Measurements from ENCODE around the gene F12. TPM values are rescaled to one million over a fixed set of nuclear protein-coding genes. Genes with fewer than 3 reads are reported as not detected.
"Not testable (repeated sequence)": the region's sequence is repeated elsewhere in the genome, so short reads cannot be mapped to it uniquely, and the experiment has no call there.

Gene F12
- total RNA-seq, 2 donors from 2014 or later, result 0.27 to 0.39 TPM

- ATAC-seq, result peak; percentile 97
- intact Hi-C loops (cut with DNase I), result no loop called here
- DNase-seq, result peak; percentile 100
Measured at GRCh38 chr5:177425801-177426565, 16.6 kb upstream of the F12 start.

DNA sequence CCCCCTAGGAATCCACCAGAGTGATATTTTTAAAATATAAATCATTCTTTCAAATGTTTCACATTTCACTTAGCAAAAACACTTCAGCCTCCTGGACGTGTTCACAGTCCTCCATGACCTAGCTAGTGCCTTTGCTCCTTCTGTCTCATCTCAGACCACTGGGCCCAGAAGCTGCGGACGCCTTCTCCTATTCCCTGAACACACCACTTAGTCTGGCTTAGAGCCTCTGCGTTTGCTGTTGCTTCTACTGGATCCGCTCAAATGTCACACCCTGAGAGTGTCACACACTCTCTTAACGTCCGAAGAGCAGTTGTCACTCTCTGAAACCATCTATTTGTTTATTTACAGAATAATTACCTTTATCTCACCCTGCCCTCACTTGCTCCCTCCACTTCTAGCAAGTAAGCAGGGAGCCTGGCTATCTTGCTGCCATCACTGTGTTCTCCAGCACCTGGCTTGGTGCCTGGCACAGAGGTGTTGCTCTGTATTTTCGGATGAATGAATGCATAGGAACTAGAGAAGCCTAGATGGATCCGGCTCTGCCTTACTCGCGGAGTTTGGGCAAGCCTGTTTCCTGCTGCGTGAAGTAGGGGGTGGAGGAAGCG, 15.9 kb upstream of the F12 start:
- DNase-seq (no peak), ATAC-seq (no peak)
- intact Hi-C loops (cut with DNase I), result no loop called here

DNA sequence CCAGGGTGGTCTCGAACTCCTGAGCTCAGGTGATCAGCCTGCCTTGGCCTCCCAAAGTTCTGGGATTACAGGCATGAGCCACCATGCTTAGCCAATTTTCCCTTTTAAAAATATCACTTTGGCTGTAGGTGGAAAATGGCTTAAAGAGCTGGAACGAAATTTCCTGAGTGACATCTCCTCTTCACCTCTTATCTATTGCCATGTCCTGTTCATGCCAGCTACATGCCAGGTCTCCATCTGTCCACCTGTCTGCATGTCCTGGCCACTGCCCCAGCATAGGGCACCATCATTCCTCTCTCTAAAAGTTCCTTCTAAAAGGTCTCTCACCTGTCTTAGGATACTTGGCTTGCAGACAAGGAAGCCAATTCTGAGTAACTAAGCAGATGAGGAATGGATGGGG, 14.3 kb upstream of the F12 start:
- ATAC-seq, result no peak
- intact Hi-C loops (cut with DNase I), result no loop called here

DNA sequence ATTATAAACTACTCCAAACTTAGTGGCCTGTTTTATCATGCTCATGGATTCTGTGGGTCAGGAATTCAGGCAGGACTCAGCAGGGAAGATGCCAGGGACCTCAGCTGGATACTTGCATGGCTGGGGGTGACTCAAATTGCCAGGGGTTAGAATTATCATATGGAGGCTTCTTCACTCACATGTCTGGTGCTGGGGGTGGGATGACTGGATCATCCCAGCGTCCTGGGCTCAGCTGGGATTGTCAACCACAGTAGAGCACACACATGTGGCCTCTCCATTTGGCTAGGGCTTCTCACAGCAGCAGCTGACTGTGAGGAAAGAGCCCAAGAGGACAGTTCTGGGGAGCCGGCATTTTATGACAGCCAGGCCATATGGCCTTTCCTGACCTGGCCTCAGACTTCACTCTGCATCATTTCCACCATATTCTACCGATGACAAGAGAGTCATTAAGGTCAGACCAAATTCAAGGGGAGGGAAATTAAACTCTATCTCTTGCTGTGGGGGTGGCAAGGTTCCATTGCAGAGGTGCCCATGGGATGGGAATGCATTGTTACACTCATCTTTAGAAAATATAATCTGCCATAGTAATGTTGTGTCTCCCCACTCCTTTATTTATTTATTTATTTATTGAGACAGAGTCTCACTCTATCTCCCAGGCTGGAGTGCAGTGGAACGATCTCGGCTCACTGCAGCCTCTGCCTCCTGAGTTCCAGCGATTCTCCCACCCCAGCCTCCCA, 11.9 kb upstream of the F12 start:
- ATAC-seq (no peak), DNase-seq (no peak)
- intact Hi-C loops (cut with DNase I), result no loop called here

More for the DNA sequence above, 14.3 kb upstream of the F12 start:
- no peak for DNase-seq

- ATAC-seq; intact Hi-C loops (cut with DNase I); DNase-seq: not testable (repeated sequence)
Measured at GRCh38 chr5:177420472-177420871, 11.1 kb upstream of the F12 start.

- DNase-seq (no peak), ATAC-seq (no peak)
- intact Hi-C loops (cut with DNase I), result no loop called here
Measured at GRCh38 chr5:177419046-177419445, 9.7 kb upstream of the F12 start.

- ATAC-seq; DNase-seq; intact Hi-C loops (cut with DNase I): not testable (repeated sequence)
Measured at GRCh38 chr5:177417081-177417480, 7.7 kb upstream of the F12 start.

DNA sequence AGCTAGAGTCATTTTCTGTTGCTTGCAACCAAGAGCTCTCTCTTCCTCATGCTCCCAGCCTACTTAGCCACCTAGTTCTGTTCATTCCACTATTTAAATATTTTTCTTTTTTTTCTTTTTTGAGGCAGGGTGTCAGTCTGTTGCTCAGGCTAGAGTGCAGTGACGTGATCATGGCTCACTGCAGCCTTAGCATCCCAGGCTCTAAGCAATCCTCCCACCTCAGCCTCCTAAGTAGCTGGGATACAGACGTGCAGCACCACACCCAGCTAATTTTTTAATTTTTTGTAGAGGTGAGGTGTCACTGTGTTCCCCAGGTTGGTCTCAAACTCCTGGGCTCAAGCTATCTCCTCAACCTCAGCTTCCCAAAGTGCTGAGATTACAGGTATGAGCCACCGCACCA, 5.1 kb upstream of the F12 start:
- intact Hi-C loops (cut with DNase I), result no loop called here
- ATAC-seq, result no peak
- no peak for DNase-seq

DNA sequence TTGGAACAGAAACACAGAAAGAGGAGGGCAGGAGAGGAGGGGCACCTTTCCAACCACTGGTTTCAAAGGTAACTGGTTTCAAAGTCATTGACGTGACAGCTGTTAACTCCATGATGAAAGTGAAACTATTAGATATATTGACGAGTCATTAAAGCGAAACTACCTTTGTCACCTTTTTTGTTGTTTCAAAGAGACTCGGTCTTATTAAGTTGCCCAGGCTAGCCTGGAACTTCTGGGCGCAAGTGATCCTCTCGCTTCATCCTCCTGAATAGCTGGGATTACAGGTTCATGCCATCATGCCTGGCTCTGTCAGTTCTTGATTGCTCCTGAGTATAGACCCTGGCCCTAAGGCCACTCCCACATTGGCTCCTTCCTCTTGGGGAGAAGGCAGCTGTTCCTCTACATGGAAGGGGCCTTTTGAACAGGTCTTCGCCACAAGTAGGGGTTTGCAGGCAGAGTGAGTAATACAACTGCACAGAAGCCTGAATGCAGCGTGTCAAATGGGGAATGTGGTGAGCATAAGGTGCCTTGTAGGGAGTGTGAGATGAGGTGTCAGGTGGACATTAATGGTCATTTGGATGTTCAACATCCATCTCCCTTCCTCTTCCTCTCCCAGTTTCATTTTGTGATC, 3.4 kb upstream of the F12 start:
- intact Hi-C loops (cut with DNase I), result no loop called here
- ATAC-seq (no peak), DNase-seq (no peak)

DNA sequence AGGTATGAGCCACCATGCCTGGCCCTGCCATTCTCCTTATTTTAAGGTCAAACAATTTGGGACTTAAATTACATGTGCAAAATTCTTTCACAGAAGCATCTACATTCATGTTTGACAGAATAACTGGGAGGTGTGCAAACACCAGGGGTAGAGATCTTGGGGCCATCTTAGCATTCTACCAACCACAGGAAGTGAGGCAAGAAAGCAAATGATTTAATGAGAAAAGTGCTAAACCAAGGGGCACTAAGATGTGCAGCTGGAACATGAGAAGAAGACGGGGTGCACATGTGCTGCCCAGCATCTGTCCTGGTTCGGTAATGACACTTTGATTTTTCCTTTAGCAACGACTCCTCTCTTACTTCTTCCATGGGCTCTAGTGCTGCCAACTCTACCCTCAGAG, 1.2 kb upstream of the F12 start:
- intact Hi-C loops (cut with DNase I), result no loop called here
- ATAC-seq (no peak), DNase-seq (no peak)

DNA sequence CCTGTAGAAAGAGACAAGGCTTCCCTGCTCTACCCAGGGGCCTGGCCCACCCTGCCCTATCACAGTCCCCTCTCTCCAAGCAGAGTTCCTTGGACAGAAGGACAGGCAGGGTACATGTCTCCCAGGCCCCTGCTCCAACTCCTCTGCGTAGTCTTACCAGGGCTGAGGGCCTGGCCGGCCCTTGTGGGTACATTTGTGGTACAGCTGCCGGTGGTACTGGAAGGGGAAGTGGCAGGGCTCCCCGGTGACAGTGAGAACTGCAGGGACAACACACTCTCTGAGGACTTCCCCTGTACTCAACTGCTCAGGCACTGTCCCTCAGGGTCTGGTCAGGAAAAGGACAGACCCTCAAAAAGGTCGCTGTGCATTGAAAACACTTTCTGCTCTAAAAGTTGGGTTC, 3.6 kb downstream of the F12 start:
- intact Hi-C loops (cut with DNase I), result loop anchor here in 1 of 2 donors (5.0 kb wide), 1 partner anchor 46 kb away; no protein-coding TSS in a partner anchor
- DNase-seq (no peak), ATAC-seq (no peak)

DNA sequence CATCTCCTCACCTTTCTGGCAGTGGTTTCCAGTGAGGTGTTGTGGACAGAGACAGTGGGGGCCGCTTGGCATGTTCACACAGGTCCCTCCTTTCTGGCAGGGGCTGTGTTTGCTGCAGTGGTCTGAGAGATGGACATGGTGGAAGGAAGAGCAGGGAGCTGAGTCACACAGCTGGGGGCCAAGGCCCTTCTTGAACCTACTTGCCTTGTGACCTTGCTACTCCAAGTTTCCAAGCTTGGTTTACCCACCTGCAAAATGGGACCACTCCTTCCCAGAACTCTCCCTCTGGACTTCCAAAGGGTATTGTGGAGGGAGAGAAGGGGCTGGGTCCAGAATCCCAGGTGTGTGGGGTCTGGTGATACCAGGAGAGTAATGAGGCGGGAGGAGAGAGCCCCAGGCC, 4.1 kb downstream of the F12 start:
- DNase-seq (no peak), ATAC-seq (no peak)
- intact Hi-C loops (cut with DNase I), result loop anchor here in 1 of 2 donors (5.0 kb wide), 1 partner anchor 47 kb away; no protein-coding TSS in a partner anchor

GRCh38 chr5:177404641-177405179, 4.7 kb downstream of the F12 start:
- DNase-seq (no peak), ATAC-seq (no peak)
- intact Hi-C loops (cut with DNase I), result loop anchor here in 1 of 2 donors (5.0 kb wide), 1 partner anchor 48 kb away; no protein-coding TSS in a partner anchor

GRCh38 chr5:177403792-177404640, 5.3 kb downstream of the F12 start:
- ATAC-seq (peak; percentile 92 to 95), DNase-seq (peak; percentile 91)
- intact Hi-C loops (cut with DNase I), result loop anchor here in 1 of 2 donors (1.0 kb wide), 1 partner anchor 50 kb away; no protein-coding TSS in a partner anchor

DNA sequence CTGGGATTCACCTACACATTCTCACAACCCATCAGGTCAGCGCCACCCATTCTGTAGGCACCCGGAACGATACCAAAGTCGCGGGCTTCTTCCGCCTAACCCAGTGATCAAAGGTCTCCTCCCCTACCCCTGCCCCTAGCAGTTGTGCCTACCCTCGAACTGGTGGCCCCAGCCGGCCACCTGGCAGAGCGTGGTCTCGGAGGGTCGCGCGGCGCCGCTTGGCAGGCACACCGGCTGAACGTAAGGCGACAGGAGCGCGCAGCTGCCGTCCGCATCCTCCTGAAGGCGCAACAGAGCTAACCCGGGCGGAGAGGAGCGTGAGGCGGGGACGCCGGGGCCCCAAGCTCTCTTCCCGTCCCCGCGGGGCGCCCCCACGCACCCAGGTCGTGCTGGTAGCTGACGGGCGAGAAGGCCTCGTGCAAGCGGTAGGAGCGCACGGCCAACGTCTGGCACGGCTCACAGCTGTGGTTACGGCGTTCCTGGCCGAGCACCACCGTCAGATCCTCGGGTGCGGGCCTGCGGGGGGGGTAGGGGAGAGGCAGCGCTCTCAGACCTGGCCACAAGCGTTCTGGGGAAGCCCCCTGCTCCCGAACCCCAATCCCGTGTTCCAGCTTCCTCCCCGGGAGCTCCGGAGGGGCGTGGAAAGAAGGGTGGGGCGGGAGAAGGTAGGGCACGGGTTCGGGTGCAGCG, 6.1 kb downstream of the F12 start:
- intact Hi-C loops (cut with DNase I), result loop anchor here in 1 of 2 donors (1.0 kb wide), 1 partner anchor 51 kb away; no protein-coding TSS in a partner anchor
- ATAC-seq (peak; percentile 5 to 14), DNase-seq (no peak)

- intact Hi-C loops (cut with DNase I), result loop anchor here in 1 of 2 donors (1.0 kb wide), 1 partner anchor 52 kb away; no protein-coding TSS in a partner anchor
- peak; percentile 51 for DNase-seq
- peak in 1 of 2 donors; percentile 51 for ATAC-seq
Measured at GRCh38 chr5:177402271-177403043, 6.9 kb downstream of the F12 start.

All from left cardiac atrium (tissue), 4 donors.